Kidney capillary endothelial cell (primary cell): ENCODE results near the gene SLC24A3.

Source experiments
- DNase-seq: peaks from one replicate; pipeline ENCODE4 v3.0.0-alpha.2; 2018; ENCODE audit warnings: low spot score

Gene SLC24A3

DNA sequence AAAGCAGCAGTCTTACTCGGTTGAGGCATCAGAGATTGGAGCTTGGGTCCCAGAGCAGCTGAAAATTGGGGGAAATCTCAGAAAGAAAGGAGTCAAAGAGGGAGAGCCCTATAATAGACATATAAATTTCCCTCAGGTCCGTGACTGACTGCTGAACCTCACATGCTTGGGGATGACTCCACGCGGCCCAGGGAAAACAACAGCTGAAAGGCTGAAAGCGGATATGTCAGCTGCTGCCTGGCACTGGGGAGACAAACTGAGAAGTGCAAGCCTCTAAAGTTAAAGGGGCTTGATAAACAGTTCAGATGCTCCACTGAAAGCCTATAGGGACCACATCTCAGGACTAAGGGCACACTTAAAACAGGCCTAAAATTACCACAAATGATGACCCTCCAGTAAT, 289.7 kb downstream of the SLC24A3 start:
- DNase-seq: no peak

DNA sequence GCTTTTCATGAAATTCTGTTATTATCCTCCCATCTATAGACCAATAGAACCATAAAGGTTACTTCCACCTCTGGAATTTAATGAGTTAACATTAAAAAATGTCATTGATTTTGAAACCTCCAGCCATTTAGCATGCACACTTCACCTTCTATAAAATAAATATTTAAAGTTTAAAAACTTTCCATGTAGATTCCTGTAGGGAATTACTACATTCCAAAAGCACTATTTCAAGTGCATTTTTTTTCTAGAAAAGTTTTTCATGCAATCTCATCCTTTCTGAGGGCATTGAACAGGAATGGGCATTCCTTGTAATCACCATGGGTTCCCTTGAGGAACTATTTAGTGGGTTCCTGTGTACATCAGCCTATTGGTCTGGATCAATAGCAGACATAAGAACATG, 291.8 kb downstream of the SLC24A3 start:
- no peak for DNase-seq

DNA sequence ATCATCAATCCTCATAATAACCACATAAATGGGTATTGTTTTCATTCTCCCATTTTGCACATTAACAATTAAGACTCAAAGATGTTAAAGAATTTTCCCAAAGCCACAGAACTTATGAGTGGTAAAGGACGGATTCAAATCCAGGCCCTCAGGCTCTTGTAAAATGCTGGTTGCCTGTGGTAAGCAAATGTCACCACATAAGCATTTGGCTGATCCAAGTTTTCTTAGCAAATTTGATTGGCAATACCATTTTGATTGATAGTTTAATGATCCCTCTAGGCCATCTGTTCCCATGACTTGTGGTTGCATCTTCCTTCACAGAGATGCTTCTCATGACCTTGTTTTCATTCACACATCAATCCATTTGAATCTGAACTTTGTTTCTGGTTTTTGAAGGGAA, 293.6 kb downstream of the SLC24A3 start:
- DNase-seq: no peak

DNA sequence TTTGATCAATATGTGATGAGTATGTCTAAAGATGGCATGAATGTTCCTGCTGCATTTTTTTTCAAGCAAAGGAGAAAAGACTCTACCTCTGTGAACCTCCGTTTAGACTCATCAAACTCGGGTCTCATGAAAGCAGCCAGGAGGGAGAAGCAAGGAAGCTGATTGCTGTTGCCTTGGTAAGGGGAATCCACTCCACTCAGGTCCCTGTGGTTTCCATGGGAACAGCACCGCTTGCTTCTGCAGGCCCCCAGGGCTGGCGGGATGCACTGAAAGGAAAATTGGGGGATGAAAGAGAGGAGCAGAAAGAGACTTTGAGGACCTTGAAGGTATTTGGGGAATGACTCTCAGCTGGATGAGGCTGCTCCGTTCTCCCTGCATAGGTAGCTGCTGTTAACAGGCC, 296.0 kb downstream of the SLC24A3 start:
- no peak for DNase-seq

DNA sequence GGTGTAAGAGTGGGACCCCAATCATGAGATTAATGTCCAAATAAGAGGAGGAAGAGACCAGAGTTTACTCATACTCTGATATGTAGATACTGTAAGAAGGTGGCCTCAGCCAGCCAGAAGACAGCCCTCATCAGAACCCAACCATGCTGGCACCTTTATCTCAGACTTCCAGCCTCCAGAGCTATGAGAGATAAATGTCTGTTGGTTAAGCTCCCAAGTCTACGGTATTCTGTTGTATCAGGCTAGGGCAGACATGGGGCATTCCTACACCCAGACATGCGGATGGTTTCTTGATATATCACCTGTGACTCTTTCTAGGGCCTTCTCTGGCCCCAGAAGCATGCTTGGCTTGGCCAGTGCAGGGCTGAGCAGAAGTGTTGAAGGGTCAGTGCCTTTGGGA, 298.2 kb downstream of the SLC24A3 start:
- no peak for DNase-seq

DNA sequence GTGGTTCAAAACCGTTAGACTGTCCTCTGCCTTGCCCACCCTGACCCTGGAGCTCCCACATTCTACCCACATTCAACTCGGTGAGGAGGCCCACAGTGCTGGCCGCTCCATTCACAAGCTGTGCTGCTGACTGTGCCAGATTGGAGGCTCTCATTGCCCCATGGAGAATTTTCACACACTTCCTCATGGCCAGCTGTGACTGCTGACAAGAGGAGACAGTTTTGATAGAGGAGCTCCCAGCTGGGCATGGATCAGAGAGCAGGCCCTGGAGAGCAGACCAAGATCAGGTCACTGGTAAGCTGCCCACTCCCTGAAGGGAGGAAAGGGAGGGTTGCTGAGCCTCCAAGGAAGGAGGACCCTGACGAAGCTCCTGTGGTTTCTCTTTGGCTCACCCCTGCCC, 299.5 kb downstream of the SLC24A3 start:
- DNase-seq: no peak

DNA sequence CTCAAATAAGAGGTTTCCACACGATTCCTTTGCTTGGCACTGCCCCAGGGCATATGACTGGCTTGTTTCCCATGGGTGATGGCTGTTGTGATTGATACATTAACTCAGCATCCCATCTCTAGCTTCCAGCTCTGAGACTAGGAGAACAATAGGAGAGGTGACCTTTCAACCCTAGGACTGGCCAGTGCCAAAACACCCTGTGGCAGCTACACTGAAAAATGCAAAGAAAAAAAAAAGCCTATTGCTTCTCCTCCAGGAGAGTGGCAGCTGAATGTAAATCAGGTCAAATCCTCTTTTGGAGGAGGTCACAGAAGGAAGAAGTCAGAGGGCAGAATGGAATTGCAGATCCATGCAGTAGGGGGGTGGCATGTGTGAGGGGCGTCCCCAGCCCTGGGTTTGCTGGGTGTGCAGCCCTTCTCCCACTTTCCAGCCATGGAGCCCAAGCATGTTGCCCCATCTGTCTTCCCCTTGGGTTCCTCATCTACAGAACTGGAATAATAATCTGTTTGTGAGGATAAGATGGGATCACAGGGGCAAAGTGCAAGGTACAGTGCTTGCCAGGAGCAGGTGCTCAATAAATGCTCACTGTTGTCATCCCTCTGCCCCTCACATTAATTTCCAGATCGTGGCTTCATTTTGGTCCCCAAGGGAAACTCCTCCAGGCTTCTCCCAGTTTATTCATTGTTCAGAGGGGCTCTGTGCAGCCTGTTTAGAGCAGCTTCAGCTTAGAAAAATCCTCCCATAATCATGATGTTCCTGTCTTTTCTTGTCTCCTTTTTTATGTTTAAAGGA, 300.6 kb downstream of the SLC24A3 start:
- no peak for DNase-seq

DNA sequence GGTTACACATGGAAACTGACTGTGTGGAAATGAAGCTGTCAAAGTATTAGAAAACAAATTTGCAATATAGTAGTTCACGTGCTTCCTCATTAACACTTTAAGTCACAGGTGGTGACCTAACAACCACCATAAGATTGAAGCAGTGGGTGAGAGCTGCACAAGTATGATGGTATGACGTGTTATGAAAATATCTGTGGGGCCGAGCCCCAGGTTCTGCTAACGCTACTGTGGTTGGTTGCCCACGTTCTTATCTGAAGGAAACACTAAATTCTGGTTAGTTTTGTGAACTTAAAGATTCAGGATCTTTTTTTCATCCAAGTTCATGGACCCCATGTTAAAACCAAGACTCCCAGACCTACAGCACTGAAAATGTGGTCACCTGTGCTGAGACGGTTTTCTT, 302.6 kb downstream of the SLC24A3 start:
- no peak for DNase-seq

DNA sequence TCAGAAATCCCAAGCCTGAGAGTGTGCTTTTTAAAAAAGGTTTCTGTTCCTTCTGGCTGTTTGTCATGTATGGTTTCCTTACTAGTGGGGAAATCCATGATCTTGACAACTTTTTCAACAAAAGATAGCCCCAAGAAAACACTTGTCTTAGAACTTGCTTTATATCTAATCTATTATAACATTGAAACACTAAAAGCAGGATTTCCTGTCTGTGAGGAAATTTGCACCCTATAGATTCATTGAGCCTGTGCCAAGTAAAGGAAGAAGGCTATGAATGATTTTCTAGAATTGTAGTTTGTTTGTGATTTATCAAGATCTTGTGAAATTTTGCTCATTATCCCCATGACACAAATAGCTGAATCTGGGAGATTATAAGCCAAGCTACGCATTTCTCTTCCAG, 307.0 kb downstream of the SLC24A3 start:
- DNase-seq: no peak

DNA sequence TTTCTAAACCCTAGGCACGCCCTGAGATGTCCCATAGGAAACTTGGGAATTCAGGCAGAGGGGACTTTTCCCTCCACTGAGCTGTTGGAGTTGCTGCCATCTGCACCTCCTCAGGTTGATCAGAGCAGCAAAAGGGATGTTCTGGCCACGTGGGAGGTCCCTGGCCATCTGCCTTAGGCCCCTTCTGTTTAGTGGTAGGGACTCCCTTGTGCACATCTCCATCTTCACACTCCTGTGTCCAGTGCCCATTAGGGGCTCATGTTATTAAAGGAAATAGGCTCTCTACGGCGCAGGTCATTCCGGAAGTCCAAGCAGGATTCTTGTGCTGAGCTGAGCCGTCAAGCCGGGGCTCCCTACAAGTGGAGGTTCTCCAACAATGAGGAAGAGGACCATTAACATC, 307.8 kb downstream of the SLC24A3 start:
- DNase-seq: no peak

DNA sequence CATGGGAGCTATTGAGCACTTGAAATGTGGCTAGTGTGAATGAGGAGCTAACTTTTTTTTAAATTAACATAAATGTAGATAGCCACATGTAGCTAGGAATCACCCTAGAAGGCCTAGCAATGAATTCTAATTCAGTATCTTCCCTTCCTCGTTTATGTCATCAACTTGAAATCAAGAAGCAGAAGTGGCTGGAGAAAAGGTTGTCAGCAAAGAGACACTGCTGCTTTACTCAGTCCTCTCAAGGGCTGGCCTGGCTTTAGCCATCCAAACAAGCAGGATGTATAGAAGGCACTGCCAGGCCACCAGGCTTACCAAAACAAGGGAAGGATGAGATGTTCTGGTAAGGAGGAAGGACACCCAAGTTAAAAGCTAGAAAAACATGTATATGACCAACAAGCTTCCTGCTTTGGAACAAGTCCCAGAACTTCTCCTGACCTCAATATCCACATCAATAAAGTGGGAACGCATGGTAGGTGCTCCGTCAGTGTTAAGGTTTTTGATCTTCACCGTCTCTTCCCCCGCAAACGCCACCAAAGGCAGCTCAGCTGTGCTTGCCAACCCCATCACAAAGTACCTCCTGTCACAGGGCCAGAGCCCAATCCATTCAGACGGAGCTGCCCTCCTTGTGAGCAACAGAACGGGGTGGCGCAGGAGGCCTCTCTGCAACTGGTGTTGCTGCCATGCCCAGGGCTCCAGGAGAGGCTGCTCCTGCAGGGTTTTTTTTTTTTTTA, 309.8 kb downstream of the SLC24A3 start:
- DNase-seq: no peak

DNA sequence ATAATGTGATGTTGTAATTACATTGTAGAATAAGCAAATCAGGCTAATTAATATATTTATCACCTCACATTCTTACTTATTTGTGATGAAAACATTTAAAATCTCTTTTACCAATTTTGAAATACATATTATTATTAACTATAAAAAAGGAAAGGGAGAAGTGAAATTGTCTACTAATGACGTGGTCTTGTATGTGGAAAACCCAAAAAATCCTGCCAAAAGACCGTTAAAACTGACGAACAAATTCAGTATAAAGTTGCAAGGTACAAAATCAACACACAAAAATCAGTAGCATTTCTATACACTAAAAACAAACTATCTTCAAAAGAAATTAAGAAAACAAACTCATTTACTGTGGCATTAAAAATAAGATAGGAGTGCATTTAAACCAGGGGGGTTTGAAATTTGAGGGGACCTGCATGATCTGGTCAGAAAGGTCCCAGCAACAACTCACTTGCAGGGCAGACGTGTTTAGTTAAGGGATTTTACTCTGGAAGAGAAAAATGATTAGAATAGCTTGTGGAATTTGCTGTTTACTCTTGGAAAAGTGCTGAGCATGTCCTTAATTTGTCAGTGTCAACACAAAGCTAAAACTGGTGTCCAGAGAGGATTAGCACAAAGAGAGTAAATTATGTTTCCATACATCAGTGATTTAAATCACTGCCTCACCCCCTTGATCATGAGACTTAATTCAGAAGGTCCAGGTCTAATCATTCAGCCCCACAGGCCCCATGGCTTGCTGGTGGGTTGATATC, 310.6 kb downstream of the SLC24A3 start:
- DNase-seq: no peak

DNA sequence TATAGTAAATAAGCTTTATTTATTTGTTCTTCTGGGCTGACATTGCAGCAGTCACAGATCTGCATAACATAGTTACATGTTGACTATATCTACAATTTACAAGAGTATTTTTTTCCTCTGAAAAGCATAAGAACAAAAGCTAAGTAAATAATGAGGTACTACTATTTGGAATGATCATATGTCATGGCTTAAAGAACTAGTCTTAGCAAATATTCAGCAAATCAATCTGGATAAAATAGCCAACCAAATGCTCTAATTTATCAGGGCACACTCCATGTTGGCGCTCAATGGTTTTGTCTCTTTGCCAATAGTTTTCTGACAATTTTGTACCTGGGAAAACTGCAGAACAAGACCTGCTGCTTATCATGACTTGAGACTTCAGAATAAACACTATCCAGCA, 312.2 kb downstream of the SLC24A3 start:
- no peak for DNase-seq

DNA sequence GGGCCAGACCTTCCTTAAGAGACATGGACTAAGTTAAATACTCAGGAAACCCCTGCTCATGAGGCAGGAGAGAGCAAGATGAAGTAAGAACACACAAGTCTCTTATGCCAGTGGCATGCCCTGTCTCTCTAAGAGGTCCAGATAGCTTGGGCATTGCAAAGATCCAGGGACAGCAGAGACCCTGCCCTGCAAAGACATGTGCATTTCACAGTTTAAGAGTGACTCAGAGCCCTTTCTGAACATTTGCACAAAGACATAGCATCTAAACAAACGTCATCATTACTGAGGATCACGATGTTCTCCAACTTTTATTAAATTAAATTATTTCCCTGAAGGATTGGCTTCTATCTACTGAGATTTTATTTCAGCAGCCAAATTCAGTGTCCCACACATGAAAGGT, 315.1 kb downstream of the SLC24A3 start:
- no peak for DNase-seq

DNA sequence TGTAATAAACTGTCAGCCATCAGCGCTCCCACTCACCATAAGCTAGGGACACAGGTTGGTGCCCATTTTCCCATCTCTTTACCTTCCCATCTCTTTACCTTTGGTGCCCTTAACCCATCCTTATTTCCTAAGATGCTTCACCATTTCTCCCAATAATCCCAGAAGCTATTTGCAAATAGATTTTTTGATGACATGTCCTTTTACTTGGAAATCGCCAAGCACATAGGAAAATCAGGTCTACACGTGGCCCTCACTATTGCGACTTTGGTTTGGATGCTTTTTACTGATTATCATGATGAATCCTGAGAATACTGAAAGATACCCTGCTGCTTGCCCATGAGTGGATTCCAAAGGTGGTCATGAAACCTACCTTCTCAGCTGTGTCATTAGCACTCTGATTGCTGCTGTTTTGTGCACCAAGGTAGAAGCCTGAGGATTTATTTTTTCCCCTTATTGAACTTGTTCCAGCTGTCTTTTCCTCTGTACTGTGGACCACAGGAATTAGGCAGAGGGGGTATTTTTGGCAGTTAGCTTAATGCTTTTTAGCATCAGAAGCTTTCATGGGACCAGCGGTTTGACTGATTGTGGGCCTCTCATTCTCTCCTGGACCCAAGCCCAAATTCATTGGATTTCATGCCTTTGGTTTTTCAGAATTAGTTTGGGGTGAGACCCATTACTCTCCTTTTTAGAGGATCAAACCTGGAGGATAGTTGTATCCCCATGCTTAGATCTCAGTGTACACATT, 316.0 kb downstream of the SLC24A3 start:
- no peak for DNase-seq

DNA sequence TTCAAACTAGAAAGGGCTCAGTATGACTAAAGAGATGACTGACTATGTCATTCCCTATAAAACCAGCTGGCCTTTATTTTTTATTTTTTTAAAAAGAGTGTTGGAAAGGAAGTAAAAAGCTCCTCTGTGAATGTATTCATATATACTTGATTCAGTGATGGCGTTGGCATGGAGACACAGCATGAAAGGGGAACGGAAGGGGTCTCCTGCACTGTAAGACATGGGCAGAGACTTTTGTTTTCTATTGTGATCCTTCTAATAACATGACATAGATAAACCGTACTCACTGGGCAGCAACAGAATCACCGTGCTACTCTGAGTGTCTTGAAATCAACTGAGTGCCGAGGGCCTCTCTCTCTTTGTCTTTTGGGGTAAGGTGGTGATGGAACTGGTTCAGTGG, 317.6 kb downstream of the SLC24A3 start:
- no peak for DNase-seq

DNA sequence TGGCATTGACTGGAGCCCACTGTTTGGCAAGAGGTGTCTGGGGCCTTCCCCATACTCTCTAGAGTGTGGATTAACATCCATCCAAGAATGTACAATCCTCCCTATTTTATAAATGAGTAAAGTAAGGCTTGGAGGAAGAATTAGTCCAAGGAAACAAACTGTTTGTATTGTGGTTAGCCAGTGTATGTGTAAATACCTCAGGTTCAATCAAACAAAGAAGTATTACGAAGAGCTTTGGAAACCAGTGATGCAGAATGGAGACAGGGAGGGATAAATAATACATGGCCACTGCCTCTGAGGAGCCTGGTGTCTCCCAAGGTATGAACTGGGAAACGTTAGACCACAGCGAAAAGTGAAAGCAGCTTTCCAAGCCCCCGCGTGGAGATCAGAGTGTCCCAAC, 319.0 kb downstream of the SLC24A3 start:
- no peak for DNase-seq

DNA sequence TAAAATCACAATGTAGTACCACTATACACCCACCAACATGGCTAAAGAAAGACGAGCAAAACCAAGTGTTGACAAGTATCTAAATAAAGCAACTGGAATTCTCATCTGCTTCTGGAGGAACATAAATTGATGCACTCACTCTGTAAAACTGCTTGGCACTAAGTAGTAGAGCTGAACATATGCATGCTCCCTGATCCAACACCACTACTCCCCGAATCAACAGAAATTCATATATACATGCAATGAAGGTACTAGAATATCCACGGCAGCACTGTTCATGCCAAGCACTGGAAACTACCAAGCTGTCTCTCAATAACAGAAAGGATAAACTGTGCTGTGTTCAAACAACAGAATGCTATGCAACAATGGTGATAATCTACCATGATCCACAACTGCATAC, 326.1 kb downstream of the SLC24A3 start:
- DNase-seq: no peak

DNA sequence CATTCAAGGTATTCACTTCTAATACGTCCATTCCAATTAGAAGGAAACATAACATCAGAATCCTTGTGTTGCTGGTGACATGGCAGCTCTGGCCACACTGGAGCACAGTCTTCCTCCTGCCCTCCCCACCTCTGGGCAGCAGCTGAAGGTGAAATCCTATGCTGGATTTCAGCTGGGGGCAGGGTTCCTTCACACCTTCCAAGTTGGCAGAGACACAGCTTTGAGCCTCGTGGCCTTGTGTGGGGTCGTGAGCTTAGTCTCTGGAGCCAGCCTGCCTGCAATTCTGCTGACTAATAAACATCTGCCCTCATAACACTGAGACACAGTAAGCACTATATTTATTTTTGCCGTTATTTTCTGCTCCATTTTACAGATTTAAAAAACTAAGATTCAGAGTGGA, 326.7 kb downstream of the SLC24A3 start:
- no peak for DNase-seq

DNA sequence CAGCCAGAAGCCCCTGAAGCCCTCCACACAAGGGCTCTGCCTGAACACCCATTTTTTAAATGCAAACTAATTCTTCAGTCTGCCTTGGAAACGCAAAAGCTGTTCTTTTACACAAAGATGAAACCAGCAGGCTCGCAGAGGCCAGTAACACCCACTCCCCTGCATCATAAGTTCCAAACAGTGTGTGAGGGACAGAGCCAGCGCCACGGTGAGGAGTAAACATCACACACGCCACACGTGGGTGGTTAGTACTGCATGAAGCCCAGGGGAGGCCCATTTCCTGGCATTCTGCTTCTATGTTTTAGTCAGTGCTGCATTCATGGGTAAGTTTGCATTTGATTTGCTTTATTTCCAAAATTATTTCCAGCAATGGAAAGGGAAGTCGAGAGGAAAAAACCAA, 327.9 kb downstream of the SLC24A3 start:
- no peak for DNase-seq

DNA sequence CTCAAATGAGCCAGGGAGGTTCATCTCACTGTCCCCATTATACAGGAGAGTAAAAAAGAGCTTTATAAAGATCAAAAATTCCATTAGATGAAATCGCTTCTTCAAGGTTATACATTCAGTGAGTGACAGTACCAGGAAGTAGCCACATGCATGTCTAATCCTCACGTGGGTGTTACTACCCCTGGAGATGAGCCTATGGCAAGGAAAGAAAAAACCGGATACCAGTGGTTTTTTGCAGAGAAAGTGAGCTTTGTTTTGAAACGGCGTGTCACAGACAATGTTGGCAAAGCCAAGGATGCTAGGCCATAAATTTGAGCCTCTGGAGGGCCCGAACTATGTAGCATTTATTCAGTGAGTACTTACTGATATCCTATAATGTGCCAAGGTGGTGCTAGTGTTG, 330.7 kb downstream of the SLC24A3 start:
- no peak for DNase-seq

DNA sequence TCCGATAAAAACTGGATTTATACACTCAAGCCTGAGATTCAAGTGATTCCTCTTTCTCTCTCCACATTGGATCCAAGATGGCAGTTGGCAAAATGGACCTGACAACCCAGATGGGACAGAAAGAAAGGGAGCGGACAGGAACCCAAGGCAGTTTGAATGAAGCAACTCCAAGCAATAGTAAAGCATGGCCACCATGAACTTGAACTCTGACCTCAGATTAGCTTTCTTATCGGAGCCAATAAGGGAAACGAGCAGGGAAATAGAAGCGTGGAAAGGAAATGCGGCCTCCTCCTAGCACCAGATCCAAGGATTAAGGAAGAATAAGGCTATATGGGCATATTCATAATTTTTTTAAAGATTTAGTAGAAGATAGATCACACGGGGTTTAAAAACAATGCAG, 332.2 kb downstream of the SLC24A3 start:
- no peak for DNase-seq
